NCI-H1694 treated with DMSO at 0.1 percent for 48 hours (cell line): Measurements from ENCODE around the gene FARS2.
"Not testable (repeated sequence)": the region's sequence is repeated elsewhere in the genome, so short reads cannot be mapped to it uniquely, and the experiment has no call there.

Experiments used
- DNase-seq: peaks from one replicate; lab custom pipeline; 2025; lab: John Stamatoyannopoulos, UW

FARS2 gene

DNA sequence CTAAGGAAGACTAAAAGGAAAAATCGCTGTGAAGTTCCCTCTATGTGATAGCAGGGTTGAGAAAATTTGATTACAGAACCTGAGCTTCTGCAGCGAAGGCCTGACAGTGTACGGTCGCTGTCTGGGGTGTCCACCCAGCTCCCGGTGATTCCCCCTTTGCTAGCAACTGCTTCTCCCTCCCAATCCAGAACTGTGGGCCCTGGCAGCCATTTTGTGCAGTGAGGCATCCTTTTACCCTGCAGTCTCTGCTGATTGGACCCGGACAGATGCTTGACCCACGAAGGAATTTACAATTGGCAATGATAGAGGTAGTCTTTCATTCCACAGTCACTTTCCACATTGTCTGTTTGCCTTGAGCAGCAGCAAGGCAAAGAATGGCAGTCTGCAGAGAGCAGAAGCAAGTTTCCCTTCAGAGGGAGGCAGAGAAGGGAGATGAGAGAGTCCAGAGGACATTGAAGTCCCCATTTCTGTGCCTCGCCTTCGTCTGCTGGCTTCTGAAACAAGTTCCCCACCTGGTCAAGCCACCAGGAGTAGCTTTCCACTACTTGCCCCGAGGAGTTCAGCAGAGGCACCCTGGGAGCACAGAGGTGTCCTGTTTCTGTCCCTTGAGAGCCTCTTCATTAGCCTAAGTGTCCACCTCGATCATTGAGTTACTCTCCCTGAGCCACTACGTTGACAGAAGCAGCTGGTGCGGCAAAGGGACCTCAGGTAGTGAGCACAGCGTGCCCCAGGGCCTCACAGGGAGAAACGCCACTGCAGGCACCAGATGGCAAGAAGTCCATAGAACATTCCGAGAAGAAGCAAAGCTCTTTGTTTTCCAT, 375.1 kb downstream of the FARS2 start:
- DNase-seq, result no peak

GRCh38 chr6:5637714-5638113, 376.4 kb downstream of the FARS2 start:
- DNase-seq, result no peak

DNA sequence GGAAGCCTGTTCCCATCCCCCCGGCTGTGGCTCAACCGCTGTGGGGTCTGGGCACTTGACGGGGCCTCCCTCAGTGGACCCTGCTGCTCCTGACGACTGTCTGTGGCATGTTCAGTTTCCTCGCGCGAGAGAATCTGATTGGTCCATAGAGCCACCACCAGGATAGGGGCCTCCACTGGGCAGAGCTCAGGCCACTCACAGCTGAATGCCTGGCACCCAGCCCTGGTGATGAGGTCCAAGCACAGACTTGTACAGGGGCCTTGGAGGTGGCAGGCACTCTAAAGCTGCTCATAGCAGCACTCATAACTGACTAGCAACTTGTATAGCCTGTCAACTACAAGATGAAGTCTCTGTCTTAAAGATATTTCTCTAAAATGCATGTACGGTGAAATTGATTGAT, 377.4 kb downstream of the FARS2 start:
- no peak for DNase-seq

DNA sequence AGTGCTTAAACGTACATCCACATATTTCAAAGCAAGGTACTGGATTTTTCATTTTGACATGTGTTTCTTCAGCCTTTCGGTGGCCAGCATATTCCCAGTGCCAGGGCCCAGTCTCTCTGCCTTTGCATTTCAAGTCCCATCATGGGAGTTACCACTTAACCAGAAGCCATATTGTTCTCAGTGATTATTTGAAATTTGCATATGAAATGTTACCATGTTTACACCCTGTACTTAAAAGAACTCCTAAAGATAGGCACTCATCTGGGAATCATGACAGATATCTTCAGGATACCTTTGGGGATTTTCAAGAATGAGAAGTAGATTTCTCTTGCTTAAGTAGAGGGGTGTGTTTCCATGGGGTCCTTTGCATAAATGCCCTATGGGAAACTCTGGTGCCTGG, 377.9 kb downstream of the FARS2 start:
- no peak for DNase-seq

DNA sequence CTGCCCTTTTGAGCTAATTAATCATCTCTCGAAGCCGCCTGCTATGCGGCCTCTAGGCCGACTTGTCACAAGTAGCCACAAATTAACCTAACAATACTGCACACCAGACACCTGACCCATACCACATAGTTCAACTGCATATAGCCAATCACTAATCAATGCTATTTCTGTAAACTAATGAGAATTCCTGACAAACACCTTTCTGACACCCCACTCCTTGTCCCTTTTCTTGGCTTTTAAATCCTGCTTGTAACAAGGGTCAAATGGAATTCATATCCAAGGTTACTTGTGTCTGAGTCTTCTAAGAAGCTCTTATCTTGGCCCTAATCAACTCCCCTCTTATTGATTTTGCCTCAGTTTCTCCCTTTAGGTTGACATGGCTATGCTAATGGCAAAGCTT, 379.3 kb downstream of the FARS2 start:
- DNase-seq, result no peak

- no peak for DNase-seq
These were observed 383.3 kb downstream of the FARS2 start for GRCh38 chr6:5644523-5645185.

DNA sequence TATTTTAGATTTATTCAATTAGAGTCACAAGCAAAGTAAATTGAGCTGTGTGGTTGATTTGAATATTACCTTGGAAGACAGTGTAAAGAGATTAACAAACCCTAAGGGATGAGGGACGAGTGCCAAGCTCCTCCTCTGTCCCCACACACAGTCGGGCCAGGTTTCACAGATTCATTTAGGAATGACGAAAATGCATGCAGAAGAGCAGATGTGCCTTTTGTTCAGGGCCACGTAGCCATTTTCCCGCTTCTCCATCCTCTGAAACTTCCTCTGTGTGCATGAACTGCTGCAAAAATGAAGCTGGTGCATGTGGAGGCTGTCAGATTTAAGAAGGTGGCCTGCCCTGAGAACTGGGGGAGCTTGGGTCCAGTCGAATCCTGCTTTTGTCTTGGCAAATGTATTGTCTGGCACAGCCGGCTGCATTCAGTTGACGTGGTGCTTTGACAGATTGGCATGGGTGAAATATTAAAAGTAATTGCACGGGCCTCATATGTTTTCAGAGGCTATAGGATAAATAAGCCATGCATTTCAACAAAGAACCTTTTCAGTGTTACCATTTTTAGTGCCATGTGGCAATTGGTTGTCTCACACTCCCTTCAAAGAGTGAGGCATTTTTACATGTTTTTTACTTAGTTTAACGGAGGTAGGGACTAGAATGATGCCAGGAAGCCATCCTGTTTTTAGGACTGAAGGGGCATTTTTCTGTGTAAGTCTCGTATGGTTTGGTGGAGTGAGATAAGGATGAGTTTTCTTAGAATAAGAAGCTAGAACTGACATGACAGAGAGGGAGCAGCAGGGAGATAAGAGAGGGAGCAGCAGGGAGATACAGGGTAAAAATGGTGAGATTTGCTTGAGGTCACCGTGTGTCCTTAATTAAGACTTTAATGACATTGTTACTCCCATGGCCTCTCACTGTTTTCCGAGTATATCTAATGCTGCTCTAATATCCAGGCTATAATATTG, 384.3 kb downstream of the FARS2 start:
- peak; percentile 31 for DNase-seq

- DNase-seq, result no peak
These were observed 391.3 kb downstream of the FARS2 start for GRCh38 chr6:5652406-5653137.

DNA sequence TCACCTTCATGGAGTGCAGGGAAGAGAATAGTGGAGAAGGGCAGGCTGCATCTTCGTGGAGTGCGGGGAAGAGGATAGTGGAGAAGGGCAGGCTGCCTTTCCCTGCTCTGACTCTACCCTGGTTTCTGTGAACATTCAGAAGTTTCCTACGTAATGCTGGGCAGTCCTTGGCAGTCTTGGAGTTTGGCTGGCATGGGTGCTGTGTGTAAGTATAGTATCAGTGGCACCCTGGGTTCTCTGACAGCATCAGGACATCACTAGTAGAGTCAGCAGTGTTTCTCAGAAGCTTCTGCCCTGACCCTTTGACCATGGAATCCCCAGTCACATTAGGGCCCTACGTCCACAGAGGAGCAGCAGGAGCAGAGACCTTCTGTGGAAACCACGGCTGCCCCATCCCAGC, 392.5 kb downstream of the FARS2 start:
- DNase-seq, result no peak

DNA sequence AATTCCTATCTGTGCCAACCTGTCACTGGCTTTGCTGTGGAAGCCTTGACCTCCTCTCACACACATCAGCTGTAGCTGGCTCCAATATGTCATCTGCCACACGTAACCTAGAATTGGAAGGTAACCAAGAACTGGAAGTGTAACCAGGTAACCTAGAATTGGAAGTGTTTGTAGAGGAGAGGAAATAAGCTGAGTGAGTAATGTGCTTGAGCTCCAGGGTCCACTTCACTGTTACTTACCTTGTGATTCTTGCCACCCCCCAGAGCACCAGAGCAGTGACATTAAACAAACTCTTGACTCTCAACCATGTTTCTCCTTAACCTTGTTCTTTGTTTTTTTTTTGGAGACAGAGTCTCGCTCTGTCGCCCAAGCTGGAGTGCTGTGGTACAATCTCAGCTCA, 394.9 kb downstream of the FARS2 start:
- DNase-seq, result no peak

- not testable (repeated sequence) for DNase-seq
These were observed 395.4 kb downstream of the FARS2 start for GRCh38 chr6:5656695-5657094.

DNA sequence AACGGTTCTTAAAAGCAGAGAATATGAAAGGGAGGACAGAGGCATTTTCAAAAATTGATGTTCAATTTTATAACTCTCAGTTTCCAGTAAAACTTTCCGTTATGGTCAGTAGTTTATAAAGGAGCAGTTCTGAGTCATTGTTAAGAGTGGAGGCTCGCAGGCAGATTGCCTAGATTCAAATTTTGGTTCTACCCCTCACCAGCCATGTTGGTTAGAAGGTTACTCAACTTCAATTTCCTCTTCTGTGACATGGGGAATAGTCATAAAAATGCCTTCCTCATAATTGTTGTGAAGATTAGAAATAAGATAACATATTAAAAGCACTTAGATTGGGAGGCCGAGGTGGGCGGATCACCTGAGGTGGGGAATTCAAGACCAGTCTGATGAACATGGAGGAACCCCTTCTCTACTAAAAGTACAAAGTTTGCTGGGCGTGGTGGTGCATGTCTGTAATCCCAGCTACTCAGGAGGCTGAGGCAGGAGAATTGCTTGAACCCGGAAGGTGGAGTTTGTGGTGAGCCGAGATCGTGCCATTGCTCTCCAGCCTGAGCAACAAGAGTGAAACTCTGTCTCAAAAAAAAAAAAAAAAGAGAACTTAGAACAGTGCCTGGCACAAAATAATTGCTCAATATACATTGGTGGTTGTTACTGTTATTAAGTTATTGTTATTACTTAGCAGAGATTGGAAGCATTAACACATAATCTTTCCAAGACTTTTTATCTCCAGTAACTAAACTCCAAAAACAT, 396.5 kb downstream of the FARS2 start:
- DNase-seq, result no peak

DNA sequence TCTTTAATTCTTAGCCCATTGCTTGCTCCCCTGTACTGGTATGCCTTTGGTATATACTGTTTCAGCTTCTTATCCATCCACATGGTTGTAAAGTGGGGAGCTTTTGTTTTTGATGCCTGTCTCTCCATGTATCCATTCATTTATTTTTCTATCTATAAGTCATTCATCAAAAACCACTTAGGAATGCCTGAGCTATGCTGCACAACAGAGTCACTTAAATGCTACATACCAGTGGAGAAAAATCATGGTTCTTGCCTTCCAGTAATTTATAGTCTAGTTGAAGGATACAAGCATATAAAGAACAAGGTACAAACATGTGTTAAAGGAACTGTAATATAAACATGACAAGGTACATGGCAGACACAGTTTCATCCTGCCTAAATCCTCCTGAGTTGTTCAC, 398.2 kb downstream of the FARS2 start:
- no peak for DNase-seq

- DNase-seq, result no peak
These were observed 399.5 kb downstream of the FARS2 start for GRCh38 chr6:5660772-5661171.

- no peak for DNase-seq
These were observed 401.5 kb downstream of the FARS2 start for GRCh38 chr6:5662797-5663196.

DNA sequence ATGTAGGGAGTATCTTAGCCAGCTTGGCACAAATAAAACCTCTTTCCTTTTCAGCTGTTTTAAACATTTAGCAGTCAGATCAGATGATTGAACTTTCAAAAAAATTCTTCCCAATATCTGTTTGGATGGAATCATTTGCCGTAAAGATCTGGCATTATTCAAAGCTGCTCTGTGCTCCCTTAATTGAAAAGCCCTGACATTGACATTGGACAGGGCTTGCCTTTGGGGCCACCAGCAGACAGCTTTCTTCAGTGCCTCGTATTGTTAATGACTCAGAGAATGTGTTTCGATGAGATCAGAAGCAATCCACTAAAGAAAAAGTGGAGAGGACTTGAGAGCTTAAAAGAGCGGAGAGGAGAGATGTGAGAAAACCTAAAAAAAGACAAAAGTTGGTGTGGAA, 401.9 kb downstream of the FARS2 start:
- no peak for DNase-seq

DNA sequence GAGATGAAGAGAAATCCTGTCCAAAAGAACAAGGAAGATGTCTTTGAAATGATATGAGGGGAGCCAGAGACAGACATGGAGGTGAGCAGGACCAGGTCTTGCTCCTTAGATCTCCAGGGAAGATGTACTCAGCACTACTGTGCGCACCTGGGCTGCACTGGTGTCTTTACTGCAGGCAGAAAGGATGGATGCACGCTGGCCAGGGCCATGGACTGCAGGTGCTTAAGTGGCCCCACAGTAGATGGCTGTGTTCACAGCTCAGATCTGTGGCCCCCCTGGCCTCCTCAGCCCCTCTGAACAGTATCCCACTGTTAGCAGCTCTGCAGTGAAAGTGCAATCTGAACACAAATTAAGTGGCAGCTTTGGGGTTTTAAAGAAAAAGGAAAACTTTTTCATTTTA, 402.4 kb downstream of the FARS2 start:
- no peak for DNase-seq

- DNase-seq, result no peak
These were observed 402.8 kb downstream of the FARS2 start for GRCh38 chr6:5664149-5664548.

DNA sequence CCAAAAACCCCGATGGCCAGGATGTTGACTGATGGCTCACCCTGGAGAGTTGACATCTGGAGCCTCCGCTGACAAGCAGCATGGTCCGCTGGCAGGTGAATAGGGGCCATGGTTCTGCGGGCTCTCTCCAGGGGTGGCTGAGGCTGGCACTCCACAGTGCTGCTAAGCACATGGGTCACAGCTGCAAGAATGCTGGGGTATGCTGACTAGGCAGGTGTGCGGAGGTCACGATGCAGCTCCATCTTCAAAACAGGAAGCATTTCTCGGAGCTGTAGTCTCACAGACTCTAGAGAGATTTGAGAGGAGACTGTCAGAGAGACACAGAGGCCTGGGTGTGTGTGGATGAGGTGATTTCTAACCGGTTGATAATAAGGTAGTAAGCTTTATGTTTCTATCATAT, 403.9 kb downstream of the FARS2 start:
- DNase-seq, result no peak

DNA sequence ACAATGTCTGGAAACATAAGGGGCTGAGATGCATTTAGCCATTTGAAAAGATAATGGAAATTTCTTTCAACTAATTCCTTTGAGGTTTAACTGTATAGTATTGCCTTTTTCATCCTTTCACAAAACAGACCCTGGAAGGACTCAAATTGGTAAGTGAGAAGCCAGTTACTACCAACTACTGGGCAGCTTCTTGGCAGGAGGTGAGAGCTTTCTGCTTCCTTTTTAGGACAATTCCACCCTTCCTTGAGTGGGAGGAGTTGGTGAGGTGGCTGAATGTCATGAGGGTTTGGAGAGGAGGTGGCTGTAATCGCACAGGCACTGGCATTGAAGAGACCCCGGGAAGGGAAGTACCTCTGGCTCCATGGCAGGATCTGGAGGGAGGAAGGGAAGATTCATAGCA, 404.4 kb downstream of the FARS2 start:
- DNase-seq, result no peak

DNA sequence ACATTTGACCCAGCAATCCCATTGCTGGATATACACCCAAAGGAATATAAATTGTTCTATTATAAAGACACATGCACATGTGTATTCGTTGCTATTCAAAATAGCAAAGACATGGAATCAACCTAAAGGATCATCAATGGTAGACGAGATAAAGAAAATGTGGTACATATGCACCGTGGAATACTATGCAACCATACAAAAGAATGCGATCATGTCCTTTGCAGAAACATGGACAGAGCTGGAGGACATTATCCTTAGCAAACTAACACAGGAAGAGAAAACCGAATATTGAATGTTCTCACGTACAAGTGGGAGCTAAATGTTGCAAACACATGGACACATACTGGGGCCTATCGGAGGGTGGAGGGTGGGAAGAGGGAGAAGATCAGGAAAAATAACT, 405.4 kb downstream of the FARS2 start:
- no peak for DNase-seq
